GM18505 (cell line): ENCODE measurements around the gene SAXO1.
"Not testable (repeated sequence)": the region's sequence is repeated elsewhere in the genome, so short reads cannot be mapped to it uniquely, and the experiment has no call there.

Source experiments
- ATAC-seq: cut with Tn5 transposase; IDR thresholded peaks from one replicate; pipeline ENCODE4 v1.9.1; 2021; ENCODE audit not compliant: unreplicated experiment
- POLR2A ChIP-seq: IDR thresholded peaks from 4 replicates; pipeline ENCODE4 v1.6.1; 2011; ENCODE audit warnings: borderline replicate concordance; ENCODE audit not compliant: insufficient read depth, insufficient read length; ENCODE audit errors: extremely low read depth

The SAXO1 gene

GRCh38 chr9:18969128-18969527, 63.9 kb downstream of the SAXO1 start:
- no peak for ATAC-seq
- no peak for TF ChIP-seq POLR2A

GRCh38 chr9:18955626-18956025, 77.4 kb downstream of the SAXO1 start:
- TF ChIP-seq POLR2A: no peak
- no peak for ATAC-seq

GRCh38 chr9:18951936-18952335, 81.1 kb downstream of the SAXO1 start:
- ATAC-seq: no peak
- no peak for TF ChIP-seq POLR2A

GRCh38 chr9:18947892-18948339, 85.1 kb downstream of the SAXO1 start:
- no peak for ATAC-seq

GRCh38 chr9:18942801-18943200, 90.2 kb downstream of the SAXO1 start:
- no peak for ATAC-seq
- no peak for TF ChIP-seq POLR2A

More at GRCh38 chr9:18947892-18948339, 85.1 kb downstream of the SAXO1 start:
- no peak for TF ChIP-seq POLR2A

- TF ChIP-seq POLR2A: no peak
- ATAC-seq: no peak
Measured at GRCh38 chr9:18941060-18941740, 91.8 kb downstream of the SAXO1 start.

- no peak for TF ChIP-seq POLR2A
- no peak for ATAC-seq
Measured at GRCh38 chr9:18939943-18940342, 93.1 kb downstream of the SAXO1 start.

- no peak for ATAC-seq
- no peak for TF ChIP-seq POLR2A
Measured at GRCh38 chr9:18936094-18936871, 96.7 kb downstream of the SAXO1 start.

- no peak for ATAC-seq
- no peak for TF ChIP-seq POLR2A
Measured at GRCh38 chr9:18935541-18935940, 97.5 kb downstream of the SAXO1 start.

GRCh38 chr9:18930611-18931010, 102.4 kb downstream of the SAXO1 start:
- ATAC-seq: not testable (repeated sequence)

GRCh38 chr9:18928711-18929110, 104.3 kb downstream of the SAXO1 start:
- ATAC-seq: no peak
- TF ChIP-seq POLR2A: no peak

GRCh38 chr9:18926513-18926912, 106.5 kb downstream of the SAXO1 start:
- no peak for TF ChIP-seq POLR2A
- ATAC-seq: no peak

GRCh38 chr9:18925880-18926279, 107.1 kb downstream of the SAXO1 start:
- no peak for TF ChIP-seq POLR2A
- no peak for ATAC-seq
